ENCODE results near the gene CAPZA1. TPM values are rescaled to one million over a fixed set of nuclear protein-coding genes. Genes with fewer than 3 reads are reported as not detected.

CAPZA1 gene
- total RNA-seq, 4 donors from 2014 or later, result 27.1 to 58.1 (median 35.2) TPM

GRCh38 chr1:112629256-112629655 is 9.6 kb downstream of the CAPZA1 start:
- H3K4me1 ChIP-seq, result peaks cover 36 to 39% of the 10 kb centered on the region in 2 donors
- no peak overlapping the region for H3K4me3 ChIP-seq
- ATAC-seq (no peak), DNase-seq (no peak)
- no peaks in the 10 kb centered on the region for H3K27me3 ChIP-seq
- intact Hi-C loops (cut with DNase I; ENCODE audit: low total_unique reads) (loop anchor here (5.0 kb wide), 1 partner anchor 43 kb away; the partner anchor contains the start of gene MOV10), in situ Hi-C loops (cut with MboI; ENCODE audit: low sequenced_read_pairs in 4 of 4) (loop anchor here in 2 of 4 donors (10.0 kb wide), 1 partner anchor 76 kb away; the partner anchor contains the start of gene RHOC (in 2 of the 2))
- peaks cover 0 to 4% of the 10 kb centered on the region in 2 donors for H3K36me3 ChIP-seq
- no peaks in the 10 kb centered on the region for H3K9me3 ChIP-seq
- TF ChIP-seq POLR2A (IDR thresholded peaks at IDR 0.05), result no peak
- no peak for TF ChIP-seq CTCF (IDR thresholded peaks at IDR 0.05 in 4 of 5, conservative IDR thresholded peaks at IDR 0.05 in 1 of 5)
- H3K27ac ChIP-seq, result peak overlapping the region in 2 of 4 donors; percentile 76 to 97

- H3K27ac ChIP-seq, result no peak overlapping the region
- H3K4me3 ChIP-seq, result no peak overlapping the region
- peaks cover 0 to 4% of the 10 kb centered on the region in 2 donors for H3K36me3 ChIP-seq
- no peaks in the 10 kb centered on the region for H3K27me3 ChIP-seq
- DNase-seq (no peak), ATAC-seq (no peak)
- peaks cover 39 to 50% of the 10 kb centered on the region in 2 donors for H3K4me1 ChIP-seq
- in situ Hi-C loops (cut with MboI; ENCODE audit: low sequenced_read_pairs in 4 of 4), result no loop called here
- no peaks in the 10 kb centered on the region for H3K9me3 ChIP-seq
- intact Hi-C loops (cut with DNase I; ENCODE audit: low total_unique reads), result no loop called here
- TF ChIP-seq CTCF (IDR thresholded peaks at IDR 0.05 in 4 of 5, conservative IDR thresholded peaks at IDR 0.05 in 1 of 5) (no peak), POLR2A (IDR thresholded peaks at IDR 0.05) (no peak)
Measured at GRCh38 chr1:112633628-112634027, 14.0 kb downstream of the CAPZA1 start.

- no peak overlapping the region for H3K4me3 ChIP-seq
- intact Hi-C loops (cut with DNase I; ENCODE audit: low total_unique reads) (no loop called here), in situ Hi-C loops (cut with MboI; ENCODE audit: low sequenced_read_pairs in 4 of 4) (no loop called here)
- no peak for TF ChIP-seq CTCF (IDR thresholded peaks at IDR 0.05 in 4 of 5, conservative IDR thresholded peaks at IDR 0.05 in 1 of 5)
- no peak for TF ChIP-seq POLR2A (IDR thresholded peaks at IDR 0.05)
- H3K27me3 ChIP-seq, result no peaks in the 10 kb centered on the region
- no peak for ATAC-seq
- H3K9me3 ChIP-seq, result no peaks in the 10 kb centered on the region
- H3K36me3 ChIP-seq, result peaks cover 0 to 4% of the 10 kb centered on the region in 2 donors
- H3K4me1 ChIP-seq, result peaks cover 34 to 47% of the 10 kb centered on the region in 2 donors
- no peak overlapping the region for H3K27ac ChIP-seq
- no peak for DNase-seq
Measured at GRCh38 chr1:112634367-112634766, 14.7 kb downstream of the CAPZA1 start.

- Histone ChIP-seq H3K27ac (peak overlapping the region in 3 of 4 donors; percentile 22 to 52 (median 33)), H3K36me3 (peaks cover 0 to 4% of the 10 kb centered on the region in 2 donors), H3K4me1 (peaks cover 27 to 41% of the 10 kb centered on the region in 2 donors), H3K4me3 (no peak overlapping the region), H3K27me3 (no peaks in the 10 kb centered on the region), H3K9me3 (no peaks in the 10 kb centered on the region)
- intact Hi-C loops (cut with DNase I; ENCODE audit: low total_unique reads), result no loop called here
- in situ Hi-C loops (cut with MboI; ENCODE audit: low sequenced_read_pairs in 4 of 4), result no loop called here
- TF ChIP-seq CTCF (IDR thresholded peaks at IDR 0.05 in 4 of 5, conservative IDR thresholded peaks at IDR 0.05 in 1 of 5) (no peak), POLR2A (IDR thresholded peaks at IDR 0.05) (no peak)
- ATAC-seq (no peak), DNase-seq (no peak)
Measured at GRCh38 chr1:112636056-112636455, 16.4 kb downstream of the CAPZA1 start.

Measured in gastrocnemius medialis (tissue), 4 donors.